ENCODE measurements around the gene SLC37A1. TPM values are rescaled to one million over a fixed set of nuclear protein-coding genes. Genes with fewer than 3 reads are reported as not detected.
A peak's percentile ranks its signal among the peaks of the same experiment; 100 is the strongest.

SLC37A1 gene
- total and polyA plus RNA-seq, 9 of the 15 experiments (the other 6 are each of a cell fraction or from before 2014, with no cell fraction given): 0.06 to 3.4 (median 0.40) TPM

DNA sequence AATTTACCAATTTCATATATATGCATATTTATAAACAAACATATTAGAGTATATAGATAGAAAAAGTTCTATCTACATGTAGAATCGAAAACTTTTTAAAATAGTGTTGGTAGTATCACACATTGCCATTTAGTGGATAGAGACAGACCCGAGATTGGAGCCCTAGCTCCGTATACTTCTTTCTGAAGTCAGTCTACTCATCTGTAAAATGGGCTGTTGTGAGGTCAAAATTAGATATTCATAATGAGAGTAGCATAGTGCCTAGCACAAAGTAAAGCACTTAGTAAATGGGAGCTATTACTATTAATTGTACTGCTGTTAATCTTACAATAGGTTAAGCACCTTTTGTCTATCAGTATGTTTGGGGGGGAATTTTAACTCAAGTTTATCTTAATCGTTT lies 13.4 kb upstream of the SLC37A1 start (continued):
- peak; percentile 91 for TF ChIP-seq RBM25 (IDR thresholded peaks at IDR 0.05; ENCODE audit: low read depth, low read length, severe bottlenecking)
- TF ChIP-seq POLR3G (IDR thresholded peaks at IDR 0.05; ENCODE audit: extremely low read depth, insufficient read length, insufficient replicate concordance): no peak
- no peak for TF ChIP-seq NCOA6 (IDR thresholded peaks at IDR 0.05)
- peak; percentile 46 for TF ChIP-seq CHD4 (IDR thresholded peaks at IDR 0.05; ENCODE audit: insufficient read depth, insufficient replicate concordance, low read depth, low read length, poor library complexity, severe bottlenecking)
- TF ChIP-seq ZNF24 (IDR thresholded peaks at IDR 0.05): no peak
- TF ChIP-seq, protein P1, sequence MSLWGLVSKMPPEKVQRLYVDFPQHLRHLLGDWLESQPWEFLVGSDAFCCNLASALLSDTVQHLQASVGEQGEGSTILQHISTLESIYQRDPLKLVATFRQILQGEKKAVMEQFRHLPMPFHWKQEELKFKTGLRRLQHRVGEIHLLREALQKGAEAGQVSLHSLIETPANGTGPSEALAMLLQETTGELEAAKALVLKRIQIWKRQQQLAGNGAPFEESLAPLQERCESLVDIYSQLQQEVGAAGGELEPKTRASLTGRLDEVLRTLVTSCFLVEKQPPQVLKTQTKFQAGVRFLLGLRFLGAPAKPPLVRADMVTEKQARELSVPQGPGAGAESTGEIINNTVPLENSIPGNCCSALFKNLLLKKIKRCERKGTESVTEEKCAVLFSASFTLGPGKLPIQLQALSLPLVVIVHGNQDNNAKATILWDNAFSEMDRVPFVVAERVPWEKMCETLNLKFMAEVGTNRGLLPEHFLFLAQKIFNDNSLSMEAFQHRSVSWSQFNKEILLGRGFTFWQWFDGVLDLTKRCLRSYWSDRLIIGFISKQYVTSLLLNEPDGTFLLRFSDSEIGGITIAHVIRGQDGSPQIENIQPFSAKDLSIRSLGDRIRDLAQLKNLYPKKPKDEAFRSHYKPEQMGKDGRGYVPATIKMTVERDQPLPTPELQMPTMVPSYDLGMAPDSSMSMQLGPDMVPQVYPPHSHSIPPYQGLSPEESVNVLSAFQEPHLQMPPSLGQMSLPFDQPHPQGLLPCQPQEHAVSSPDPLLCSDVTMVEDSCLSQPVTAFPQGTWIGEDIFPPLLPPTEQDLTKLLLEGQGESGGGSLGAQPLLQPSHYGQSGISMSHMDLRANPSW (CRISPR knock-in tag; IDR thresholded peaks at IDR 0.05): no peak
- TF ChIP-seq TEAD4 (IDR thresholded peaks at IDR 0.05; ENCODE audit: low read length): no peak
- TF ChIP-seq TEAD4 (CRISPR knock-in tag; IDR thresholded peaks at IDR 0.05; ENCODE audit: borderline replicate concordance): no peak
- TF ChIP-seq NEUROD1 (IDR thresholded peaks at IDR 0.05; ENCODE audit: borderline replicate concordance, low read depth, low read length, partially characterized antibody): no peak
- no peak for TF ChIP-seq ZNF165 (CRISPR knock-in tag; IDR thresholded peaks at IDR 0.05; ENCODE audit: borderline replicate concordance)
- no peak for TF ChIP-seq MAFK (IDR thresholded peaks at IDR 0.05; ENCODE audit: low read length)
- no peak for TF ChIP-seq BMI1 (IDR thresholded peaks at IDR 0.05; ENCODE audit: low read length)
- peak; percentile 62 to 73; a peak in 3 of 4 replicates for TF ChIP-seq KDM1A (IDR thresholded peaks at IDR 0.05)

All from K562 (cell line).